GM18499 (cell line): ENCODE data around the gene ANKLE1.

ENCODE experiments used
- ATAC-seq: cut with Tn5 transposase; IDR thresholded peaks from one replicate; pipeline ENCODE4 v1.9.1; 2021; ENCODE audit warnings: moderate number of reproducible peaks; ENCODE audit not compliant: insufficient read depth, unreplicated experiment

Gene ANKLE1

GRCh38 chr19:17281391-17282304 lies at the start of gene ANKLE1:
ANKLE1 (plus strand) TSS chr19:17281901; CDS start chr19:17281921, 20 bp downstream.
- ATAC-seq: no peak

- no peak for ATAC-seq
These were observed 49.4 kb upstream of the ANKLE1 start for GRCh38 chr19:17232258-17232657.

GRCh38 chr19:17234911-17235299 lies 46.8 kb upstream of the ANKLE1 start:
- ATAC-seq: no peak

GRCh38 chr19:17235300-17235970 lies 46.3 kb upstream of the ANKLE1 start:
- no peak for ATAC-seq

GRCh38 chr19:17235971-17236777 lies 45.5 kb upstream of the ANKLE1 start:
- ATAC-seq: no peak

- no peak for ATAC-seq
These were observed 44.7 kb upstream of the ANKLE1 start for GRCh38 chr19:17236811-17237543.

- ATAC-seq: no peak
These were observed 43.7 kb upstream of the ANKLE1 start for GRCh38 chr19:17237747-17238706.

GRCh38 chr19:17240062-17240752 lies 41.5 kb upstream of the ANKLE1 start:
- no peak for ATAC-seq

GRCh38 chr19:17240826-17241399 lies 40.8 kb upstream of the ANKLE1 start:
- ATAC-seq: no peak

GRCh38 chr19:17242431-17243208 lies 39.1 kb upstream of the ANKLE1 start:
- ATAC-seq: no peak

GRCh38 chr19:17243211-17243829 lies 38.4 kb upstream of the ANKLE1 start:
- ATAC-seq: no peak

- no peak for ATAC-seq
These were observed 37.7 kb upstream of the ANKLE1 start for GRCh38 chr19:17243830-17244617.

- no peak for ATAC-seq
These were observed 36.8 kb upstream of the ANKLE1 start for GRCh38 chr19:17244618-17245534.

- no peak for ATAC-seq
These were observed 36.1 kb upstream of the ANKLE1 start, which contains the start of gene NR2F6 for GRCh38 chr19:17245535-17245984. NR2F6 (minus strand) TSS chr19:17245919; CDS start chr19:17245220, 699 bp downstream.
